H9 (cell line): ENCODE data around the gene COX8A. TPM values are rescaled to one million over a fixed set of nuclear protein-coding genes. Genes with fewer than 3 reads are reported as not detected.
A peak's percentile ranks its signal among the peaks of the same experiment; 100 is the strongest.
"Not testable (repeated sequence)": the region's sequence is repeated elsewhere in the genome, so short reads cannot be mapped to it uniquely, and the experiment has no call there.

Source experiments
- DNase-seq: peaks from one replicate; pipeline ENCODE4 v3.0.0-alpha.2; 2017
- H2AFZ ChIP-seq: one replicate; pipeline ENCODE4 v1.6.1; 2013; ENCODE audit warnings: mild to moderate bottlenecking, low read length, control low read depth, moderate library complexity
- H2AK5ac ChIP-seq: 2 replicates; pipeline ENCODE4 v1.6.1; 2013; ENCODE audit warnings: low read length, control low read depth, mixed read lengths; ENCODE audit not compliant: insufficient read length
- H2BK120ac ChIP-seq: one replicate; pipeline ENCODE4 v1.6.1; 2013; ENCODE audit warnings: low read depth, mild to moderate bottlenecking, low read length, control low read depth, inconsistent platforms; ENCODE audit not compliant: poor library complexity, severe bottlenecking
- H2BK12ac ChIP-seq: 2 replicates; pipeline ENCODE4 v1.6.1; 2013; ENCODE audit warnings: low read length, control low read depth, mixed read lengths, low read depth; ENCODE audit not compliant: insufficient read length
- H2BK15ac ChIP-seq: 2 replicates; pipeline ENCODE4 v1.6.1; 2013; ENCODE audit warnings: low read depth, low read length, control low read depth
- H2BK20ac ChIP-seq: one replicate; pipeline ENCODE4 v1.6.1; 2013; ENCODE audit warnings: low read depth, mild to moderate bottlenecking, low read length, control low read depth, inconsistent platforms; ENCODE audit not compliant: poor library complexity, severe bottlenecking
- H2BK5ac ChIP-seq: 2 replicates; pipeline ENCODE4 v1.6.1; 2013; ENCODE audit warnings: low read length, control low read depth, mixed read lengths; ENCODE audit not compliant: insufficient read length
- H3K14ac ChIP-seq: 2 replicates; pipeline ENCODE4 v1.6.1; 2013; ENCODE audit warnings: low read length, control low read depth; ENCODE audit not compliant: insufficient read depth
- H3K18ac ChIP-seq: 2 replicates; pipeline ENCODE4 v1.6.1; 2013; ENCODE audit warnings: low read depth, mild to moderate bottlenecking, mixed read lengths, low read length, control low read depth; ENCODE audit not compliant: insufficient read length
- H3K23ac ChIP-seq: 2 replicates; pipeline ENCODE4 v1.6.1; 2013; ENCODE audit warnings: low read length, control low read depth, mixed read lengths, low read depth; ENCODE audit not compliant: insufficient read length
- H3K23me2 ChIP-seq: 2 replicates; pipeline ENCODE4 v1.6.1; 2013; ENCODE audit warnings: low read depth, mild to moderate bottlenecking, mixed read lengths, low read length, control low read depth; ENCODE audit not compliant: insufficient read length, poor library complexity, severe bottlenecking
- H3K27ac ChIP-seq: 2 replicates; pipeline ENCODE4 v1.5.1; 2013; ENCODE audit warnings: low read length, control low read depth, mixed read lengths, low read depth; ENCODE audit not compliant: insufficient read length
- H3K27me3 ChIP-seq: 2 replicates; pipeline ENCODE4 v1.6.1; 2013; ENCODE audit warnings: low read length, control low read depth, inconsistent platforms; ENCODE audit not compliant: insufficient read depth
- H3K4ac ChIP-seq: 2 replicates; pipeline ENCODE4 v1.6.1; 2013; ENCODE audit warnings: low read depth, mild to moderate bottlenecking, control low read depth, inconsistent platforms, low read length, moderate library complexity
- H3K4me1 ChIP-seq: 2 replicates; pipeline ENCODE4 v1.6.1; 2013; ENCODE audit warnings: low read length, control low read depth, inconsistent platforms; ENCODE audit not compliant: insufficient read depth
- H3K4me2 ChIP-seq: 2 replicates; pipeline ENCODE4 v1.6.1; 2013; ENCODE audit warnings: low read length, control low read depth, mixed read lengths; ENCODE audit not compliant: insufficient read length, insufficient read depth
- H3K56ac ChIP-seq: 2 replicates; pipeline ENCODE4 v1.6.1; 2013; ENCODE audit warnings: low read depth, mild to moderate bottlenecking, mixed read lengths, low read length, control low read depth; ENCODE audit not compliant: insufficient read length
- H3K79me1 ChIP-seq: 2 replicates; pipeline ENCODE4 v1.6.1; 2013; ENCODE audit warnings: low read depth, mild to moderate bottlenecking, moderate library complexity, low read length, control low read depth, inconsistent platforms; ENCODE audit not compliant: insufficient read depth, poor library complexity, severe bottlenecking
- H3K79me2 ChIP-seq: 2 replicates; pipeline ENCODE4 v1.6.1; 2013; ENCODE audit warnings: low read length, control low read depth, inconsistent platforms; ENCODE audit not compliant: insufficient read depth
- H3K9ac ChIP-seq: 2 replicates; pipeline ENCODE4 v1.6.1; 2013; ENCODE audit warnings: low read length, control low read depth, mixed read lengths; ENCODE audit not compliant: insufficient read length; ENCODE audit errors: extremely low read depth
- H3K9me3 ChIP-seq: one replicate; pipeline ENCODE4 v1.6.1; 2013; ENCODE audit warnings: low read depth, low read length, inconsistent platforms; ENCODE audit not compliant: control insufficient read depth
- H3T11ph ChIP-seq: one replicate; pipeline ENCODE4 v1.6.1; 2013; ENCODE audit warnings: mild to moderate bottlenecking, low read length, control low read depth, inconsistent platforms
- H4K20me1 ChIP-seq: one replicate; pipeline ENCODE4 v1.6.1; 2013; ENCODE audit not compliant: control insufficient read depth, insufficient read length, insufficient read depth
- H4K5ac ChIP-seq: 2 replicates; pipeline ENCODE4 v1.6.1; 2013; ENCODE audit warnings: low read depth, mild to moderate bottlenecking, mixed read lengths, low read length, control low read depth; ENCODE audit not compliant: insufficient read length
- H4K8ac ChIP-seq: replicated peaks from 2 replicates; pipeline ENCODE4 v1.6.1; 2013; ENCODE audit warnings: low read length, control low read depth, mixed read lengths, low read depth; ENCODE audit not compliant: insufficient read length
- H4K91ac ChIP-seq: 2 replicates; pipeline ENCODE4 v1.6.1; 2013; ENCODE audit warnings: low read depth, mild to moderate bottlenecking, moderate library complexity, mixed read lengths, low read length, control low read depth; ENCODE audit not compliant: insufficient read length
- H3K27ac Mint-ChIP-seq, 3 experiments: 2 replicates in 2 of 3; 3 replicates in 1 of 3; pipeline ENCODE4 v1.8.0; 2020 to 2021; ENCODE audit warnings: mixed read lengths in 3 of 3, mild to moderate bottlenecking in 1 of 3, moderate library complexity in 1 of 3
- H3K27me3 Mint-ChIP-seq: 2 replicates; pipeline ENCODE4 v1.8.0; 2021; ENCODE audit warnings: low read depth, mild to moderate bottlenecking, moderate library complexity, mixed read lengths
- H3K36me3 Mint-ChIP-seq, 3 experiments: 2 replicates in 2 of 3; 3 replicates in 1 of 3; pipeline ENCODE4 v1.8.0; 2020 to 2021; ENCODE audit warnings: low read depth in 3 of 3, mixed read lengths in 3 of 3; ENCODE audit not compliant: insufficient read depth in 1 of 3
- H3K4me1 Mint-ChIP-seq, 2 experiments: 2 replicates each; pipeline ENCODE4 v1.8.0; 2020; ENCODE audit warnings: mixed read lengths in 2 of 2
- H3K4me3 Mint-ChIP-seq, 2 experiments: 2 replicates in 1 of 2; 3 replicates in 1 of 2; pipeline ENCODE4 v1.8.0; 2020 to 2021; ENCODE audit warnings: mild to moderate bottlenecking in 2 of 2, mixed read lengths in 2 of 2, moderate library complexity in 1 of 2
- H3K9me3 Mint-ChIP-seq, 2 experiments: 2 replicates in 1 of 2; 3 replicates in 1 of 2; pipeline ENCODE4 v1.8.0; 2020; ENCODE audit warnings: mild to moderate bottlenecking in 2 of 2, mixed read lengths in 2 of 2, moderate library complexity in 1 of 2
- WGBS: extraction: QIAGEN DNeasy Blood & Tissue Kit; methylation state at CpG from one replicate; pipeline ENCODE4 v1.1.7; 2013; ENCODE audit warnings: missing lambda C conversion rate, low lambda C conversion rate, mixed read lengths; ENCODE audit not compliant: insufficient read length; ENCODE audit errors: extremely low coverage; 5-methylcytosine and 5-hydroxymethylcytosine counted together
- total RNA-seq: library from RNA; stranded (reverse); gene quantifications from 2 replicates; pipeline ENCODE4 v1.2.1, GENCODE V29; 2021
- TF ChIP-seq, protein P1 (sequence below): fragments of 200-600 bp; sonication (generic); conservative IDR thresholded peaks from 3 replicates; pipeline ENCODE4 v1.8.0; 2021; ENCODE audit warnings: antibody characterized with exemption, mild to moderate bottlenecking

COX8A gene
- total RNA-seq, 1 experiment from 2014 or later = 429 TPM

DNA sequence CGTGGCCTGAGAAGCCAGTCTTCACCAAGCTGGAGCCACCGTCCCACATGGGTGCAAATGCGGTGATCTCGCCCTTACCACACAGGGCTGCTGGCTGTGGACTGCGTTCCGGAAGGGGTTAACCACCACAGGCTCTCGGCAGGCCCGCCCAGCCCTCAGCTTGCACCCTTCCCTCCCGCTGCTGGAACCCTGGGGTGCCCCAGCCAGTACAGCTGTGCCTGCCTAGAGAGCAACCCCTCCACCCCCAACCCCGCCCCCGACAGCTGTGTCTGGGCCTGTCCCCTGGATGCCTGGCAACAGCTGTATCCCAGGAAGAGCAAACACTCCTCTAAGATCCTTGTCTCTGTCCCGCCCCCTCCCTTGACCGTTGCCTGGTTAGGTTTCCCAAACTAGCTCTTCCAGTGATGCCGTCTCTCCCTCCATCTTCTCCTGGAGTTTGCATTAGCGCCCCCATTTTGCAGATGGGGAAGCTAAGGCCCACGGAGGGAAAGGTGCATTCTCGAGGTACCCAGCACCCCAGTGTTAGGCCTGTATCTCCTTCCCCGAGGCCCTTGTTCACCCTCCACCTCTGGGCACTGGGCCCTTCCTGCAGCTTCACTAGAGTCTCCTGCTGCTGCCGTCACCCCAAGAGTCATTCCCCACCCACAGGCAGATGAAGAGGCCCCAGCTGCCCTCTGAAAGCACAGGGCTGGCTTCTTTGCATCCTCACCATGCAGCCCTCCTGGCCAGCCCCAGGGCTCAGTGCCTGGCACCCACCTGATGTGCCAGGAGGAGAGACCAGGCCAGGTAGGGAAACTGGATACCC, 12.6 kb upstream of the COX8A start:
- Mint-ChIP-seq H3K4me1 (peaks cover 5 to 10% of the 10 kb centered on the region in 2 experiments), H3K27ac (peak overlapping the region in 2 of 3 experiments; percentile 73 to 88; a peak in 4 of 7 replicates), H3K9me3 (no peaks in the 10 kb centered on the region), H3K36me3 (no peaks in the 10 kb centered on the region), H3K4me3 (no peak overlapping the region), H3K27me3 (peaks cover 19% of the 10 kb centered on the region)
- H3K23me2 ChIP-seq = no peaks in the 10 kb centered on the region
- no peaks in the 10 kb centered on the region for H3K27me3 ChIP-seq
- H3K27ac ChIP-seq = no peak overlapping the region
- no peak overlapping the region for H3K4me2 ChIP-seq
- no peak overlapping the region for H3T11ph ChIP-seq
- no peak overlapping the region for H3K18ac ChIP-seq
- H2AFZ ChIP-seq = no peak overlapping the region
- H2BK12ac ChIP-seq = no peak overlapping the region
- H4K91ac ChIP-seq = no peak overlapping the region
- H4K8ac ChIP-seq = no peak overlapping the region
- no peaks in the 10 kb centered on the region for H3K79me2 ChIP-seq
- H3K9ac ChIP-seq = no peak overlapping the region
- H2BK15ac ChIP-seq = no peak overlapping the region
- H3K56ac ChIP-seq = no peak overlapping the region
- DNase-seq = peak; percentile 48
- WGBS = no CpG with 5 or more reads among the region's 19 CpGs
- no peaks in the 10 kb centered on the region for H3K79me1 ChIP-seq
- no peak overlapping the region for H2BK120ac ChIP-seq
- no peak overlapping the region for H2AK5ac ChIP-seq
- H3K14ac ChIP-seq = no peak overlapping the region
- no peak overlapping the region for H3K4ac ChIP-seq
- H4K20me1 ChIP-seq = no peaks in the 10 kb centered on the region
- TF ChIP-seq, protein P1, sequence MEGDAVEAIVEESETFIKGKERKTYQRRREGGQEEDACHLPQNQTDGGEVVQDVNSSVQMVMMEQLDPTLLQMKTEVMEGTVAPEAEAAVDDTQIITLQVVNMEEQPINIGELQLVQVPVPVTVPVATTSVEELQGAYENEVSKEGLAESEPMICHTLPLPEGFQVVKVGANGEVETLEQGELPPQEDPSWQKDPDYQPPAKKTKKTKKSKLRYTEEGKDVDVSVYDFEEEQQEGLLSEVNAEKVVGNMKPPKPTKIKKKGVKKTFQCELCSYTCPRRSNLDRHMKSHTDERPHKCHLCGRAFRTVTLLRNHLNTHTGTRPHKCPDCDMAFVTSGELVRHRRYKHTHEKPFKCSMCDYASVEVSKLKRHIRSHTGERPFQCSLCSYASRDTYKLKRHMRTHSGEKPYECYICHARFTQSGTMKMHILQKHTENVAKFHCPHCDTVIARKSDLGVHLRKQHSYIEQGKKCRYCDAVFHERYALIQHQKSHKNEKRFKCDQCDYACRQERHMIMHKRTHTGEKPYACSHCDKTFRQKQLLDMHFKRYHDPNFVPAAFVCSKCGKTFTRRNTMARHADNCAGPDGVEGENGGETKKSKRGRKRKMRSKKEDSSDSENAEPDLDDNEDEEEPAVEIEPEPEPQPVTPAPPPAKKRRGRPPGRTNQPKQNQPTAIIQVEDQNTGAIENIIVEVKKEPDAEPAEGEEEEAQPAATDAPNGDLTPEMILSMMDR = no peak
- H2BK5ac ChIP-seq = no peak overlapping the region
- no peak overlapping the region for H3K23ac ChIP-seq
- no peak overlapping the region for H2BK20ac ChIP-seq
- H3K9me3 ChIP-seq = no peaks in the 10 kb centered on the region
- H4K5ac ChIP-seq = no peak overlapping the region
- H3K4me1 ChIP-seq = no peaks in the 10 kb centered on the region

DNA sequence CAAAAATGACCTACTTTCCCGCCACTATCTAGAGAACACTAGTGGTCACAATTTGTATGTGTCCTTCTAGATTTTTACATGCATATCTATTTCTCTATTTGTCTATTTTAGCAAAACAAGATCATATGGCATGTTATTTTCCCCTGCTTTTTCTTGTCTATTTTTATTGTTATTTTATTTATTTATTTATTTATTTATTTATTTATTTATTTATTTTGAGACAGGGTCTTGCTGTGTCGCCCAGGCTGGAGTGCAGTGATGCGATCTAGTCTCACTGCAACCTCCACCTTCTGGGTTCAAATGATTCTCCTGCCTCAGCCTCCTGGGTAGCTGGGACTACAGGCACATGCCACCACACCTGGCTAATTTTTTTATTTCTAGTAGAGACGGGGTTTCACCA, 10.5 kb upstream of the COX8A start:
- not testable (repeated sequence) for H3K9me3 ChIP-seq, H2BK15ac ChIP-seq, H4K20me1 ChIP-seq, H3K36me3 Mint-ChIP-seq, H2BK120ac ChIP-seq, H3K27ac ChIP-seq, H4K8ac ChIP-seq, H4K91ac ChIP-seq, H3K23me2 ChIP-seq, H3K4me1 ChIP-seq, H3T11ph ChIP-seq, H3K4me2 ChIP-seq, H3K14ac ChIP-seq, H2AFZ ChIP-seq, H3K27ac Mint-ChIP-seq, H3K4me1 Mint-ChIP-seq, H3K23ac ChIP-seq, H3K9me3 Mint-ChIP-seq, DNase-seq, H3K56ac ChIP-seq, H3K9ac ChIP-seq, H2BK12ac ChIP-seq, H3K27me3 ChIP-seq, H2BK20ac ChIP-seq, H3K79me2 ChIP-seq, H4K5ac ChIP-seq, H2BK5ac ChIP-seq, H3K18ac ChIP-seq, H3K79me1 ChIP-seq, H3K4me3 Mint-ChIP-seq, H2AK5ac ChIP-seq, H3K4ac ChIP-seq
- no CpG with 5 or more reads among the region's 4 CpGs for WGBS
- peaks cover 27% of the 10 kb centered on the region for H3K27me3 Mint-ChIP-seq
